ENCODE measurements around the gene EXTL1.

The EXTL1 gene

DNA sequence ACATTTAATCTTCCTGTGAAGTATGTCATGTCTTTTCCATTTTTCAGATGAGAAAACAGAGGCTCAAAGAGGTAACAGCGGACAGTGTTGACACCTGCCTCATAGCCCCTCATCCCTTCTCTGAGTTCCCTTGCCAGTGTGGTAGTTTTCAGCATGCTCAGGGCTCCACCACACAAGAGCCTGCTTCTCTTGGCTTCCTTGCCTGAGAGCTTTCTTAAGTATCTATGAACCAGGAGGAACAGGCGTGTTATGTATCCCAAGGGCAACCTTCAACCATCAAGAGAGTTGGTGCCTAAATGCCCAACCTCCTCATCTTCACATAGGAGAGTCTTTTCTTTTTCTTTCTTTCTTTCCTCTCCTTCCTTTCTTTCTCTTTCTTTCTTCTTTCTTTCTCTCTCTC lies 17.8 kb upstream of the EXTL1 start:
- H3K9ac ChIP-seq (ENCODE audit: low read length): no peak overlapping the region
- no peak overlapping the region for H3K27ac ChIP-seq (ENCODE audit: low read depth, low read length)
- H3K4me3 ChIP-seq (ENCODE audit: low read length): no peak overlapping the region
- H3K36me3 ChIP-seq (ENCODE audit: control insufficient read depth, insufficient read depth, low read length): no peaks in the 10 kb centered on the region
- H3K27me3 ChIP-seq (ENCODE audit: control insufficient read depth, insufficient read depth, low read length): no peaks in the 10 kb centered on the region
- H3K4me1 ChIP-seq (ENCODE audit: control insufficient read depth, insufficient read depth, low read length): no peaks in the 10 kb centered on the region

GRCh38 chr1:26005434-26006105 lies 16.0 kb upstream of the EXTL1 start:
- H3K4me3 ChIP-seq (ENCODE audit: low read length): no peak overlapping the region
- no peak overlapping the region for H3K27ac ChIP-seq (ENCODE audit: low read depth, low read length)
- H3K27me3 ChIP-seq (ENCODE audit: control insufficient read depth, insufficient read depth, low read length): no peaks in the 10 kb centered on the region

DNA sequence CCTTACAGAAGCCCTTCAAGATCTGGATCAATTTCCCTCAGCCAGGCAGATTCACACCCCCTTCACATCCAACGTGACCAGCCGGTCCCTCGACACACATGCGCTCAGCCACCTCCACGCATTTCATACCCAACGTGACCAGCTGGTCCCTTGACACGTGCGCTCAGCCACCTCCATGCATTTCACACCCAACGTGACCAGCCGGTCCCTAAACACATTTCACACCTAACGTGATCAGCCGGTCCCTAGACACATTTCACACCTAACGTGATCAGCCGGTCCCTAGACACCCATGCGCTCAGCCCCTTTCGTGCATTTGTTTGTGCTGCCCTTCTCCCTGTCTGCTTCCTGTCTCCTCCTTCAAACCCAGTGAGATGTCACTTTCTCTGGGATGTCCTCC lies 14.9 kb upstream of the EXTL1 start:
- H3K9ac ChIP-seq (ENCODE audit: low read length): no peak overlapping the region
- no peaks in the 10 kb centered on the region for H3K27me3 ChIP-seq (ENCODE audit: control insufficient read depth, insufficient read depth, low read length)
- no peaks in the 10 kb centered on the region for H3K4me1 ChIP-seq (ENCODE audit: control insufficient read depth, insufficient read depth, low read length)
- no peak overlapping the region for H3K27ac ChIP-seq (ENCODE audit: low read depth, low read length)
- H3K36me3 ChIP-seq (ENCODE audit: control insufficient read depth, insufficient read depth, low read length): no peaks in the 10 kb centered on the region
- H3K4me3 ChIP-seq (ENCODE audit: low read length): no peak overlapping the region

More at GRCh38 chr1:26005434-26006105, 16.0 kb upstream of the EXTL1 start:
- Histone ChIP-seq H3K36me3 (ENCODE audit: control insufficient read depth, insufficient read depth, low read length) (no peaks in the 10 kb centered on the region), H3K9ac (ENCODE audit: low read length) (no peak overlapping the region), H3K4me1 (ENCODE audit: control insufficient read depth, insufficient read depth, low read length) (no peaks in the 10 kb centered on the region)

DNA sequence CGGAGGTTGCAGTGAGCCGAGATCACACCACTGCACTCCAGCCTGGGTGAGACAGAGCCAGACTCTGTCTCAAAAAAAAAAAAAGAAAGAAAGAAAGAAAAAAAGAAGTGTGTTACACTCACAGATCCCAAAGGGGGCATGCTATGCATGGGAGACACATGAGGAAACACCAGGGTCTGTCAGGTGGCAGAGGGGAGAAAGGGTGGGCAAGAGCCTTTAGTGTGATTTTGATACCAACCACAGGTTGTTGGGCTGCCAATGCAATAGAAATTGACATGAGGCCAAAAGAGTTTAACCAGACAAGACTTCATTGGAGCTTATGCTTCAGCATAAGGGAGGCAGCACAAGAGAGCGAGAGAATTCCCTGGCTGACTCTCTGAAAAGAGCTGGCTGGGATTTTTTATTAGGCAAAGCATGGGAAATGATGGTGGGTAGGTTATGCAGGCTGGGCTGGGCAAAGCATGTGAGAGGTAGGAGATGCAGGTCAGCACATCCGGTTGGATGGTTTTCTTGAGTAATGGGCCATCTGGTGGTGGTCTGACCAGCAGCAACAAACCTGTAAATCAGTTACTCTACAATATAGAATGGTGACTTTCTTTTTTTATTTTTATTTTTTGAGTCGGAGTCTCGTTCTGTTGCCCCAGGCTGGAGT lies 11.7 kb upstream of the EXTL1 start:
- H3K27ac ChIP-seq (ENCODE audit: low read depth, low read length): no peak overlapping the region
- no peak overlapping the region for H3K9ac ChIP-seq (ENCODE audit: low read length)
- H3K27me3 ChIP-seq (ENCODE audit: control insufficient read depth, insufficient read depth, low read length): no peaks in the 10 kb centered on the region
- H3K4me1 ChIP-seq (ENCODE audit: control insufficient read depth, insufficient read depth, low read length): no peaks in the 10 kb centered on the region
- H3K36me3 ChIP-seq (ENCODE audit: control insufficient read depth, insufficient read depth, low read length): no peaks in the 10 kb centered on the region
- H3K4me3 ChIP-seq (ENCODE audit: low read length): no peak overlapping the region

GRCh38 chr1:26010825-26011224 lies 10.8 kb upstream of the EXTL1 start:
- no peak overlapping the region for H3K9ac ChIP-seq (ENCODE audit: low read length)
- H3K4me3 ChIP-seq (ENCODE audit: low read length): no peak overlapping the region
- H3K27me3 ChIP-seq (ENCODE audit: control insufficient read depth, insufficient read depth, low read length): no peaks in the 10 kb centered on the region
- H3K4me1 ChIP-seq (ENCODE audit: control insufficient read depth, insufficient read depth, low read length): no peaks in the 10 kb centered on the region
- no peaks in the 10 kb centered on the region for H3K36me3 ChIP-seq (ENCODE audit: control insufficient read depth, insufficient read depth, low read length)
- H3K27ac ChIP-seq (ENCODE audit: low read depth, low read length): no peak overlapping the region

DNA sequence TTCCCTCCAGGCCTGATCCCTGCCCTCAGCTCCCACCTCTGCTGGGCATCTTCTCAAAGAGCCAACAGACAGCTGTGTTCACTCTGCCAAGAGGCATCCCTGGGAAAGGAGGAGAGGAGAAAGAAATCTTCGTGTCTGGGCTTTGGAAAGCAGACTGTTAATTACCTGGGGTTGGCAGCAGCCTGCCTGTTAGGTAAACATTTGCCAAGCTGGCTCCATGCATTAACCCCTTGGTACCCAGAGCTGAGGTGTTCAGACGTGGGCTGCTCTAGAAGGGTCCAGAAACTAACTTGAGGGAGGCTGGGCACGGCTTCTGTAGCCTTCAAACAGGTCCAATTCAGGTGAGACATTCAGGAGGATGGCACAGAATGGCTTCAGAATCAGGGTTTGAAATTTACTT lies 8.7 kb upstream of the EXTL1 start:
- no peaks in the 10 kb centered on the region for H3K4me1 ChIP-seq (ENCODE audit: control insufficient read depth, insufficient read depth, low read length)
- no peaks in the 10 kb centered on the region for H3K36me3 ChIP-seq (ENCODE audit: control insufficient read depth, insufficient read depth, low read length)

DNA sequence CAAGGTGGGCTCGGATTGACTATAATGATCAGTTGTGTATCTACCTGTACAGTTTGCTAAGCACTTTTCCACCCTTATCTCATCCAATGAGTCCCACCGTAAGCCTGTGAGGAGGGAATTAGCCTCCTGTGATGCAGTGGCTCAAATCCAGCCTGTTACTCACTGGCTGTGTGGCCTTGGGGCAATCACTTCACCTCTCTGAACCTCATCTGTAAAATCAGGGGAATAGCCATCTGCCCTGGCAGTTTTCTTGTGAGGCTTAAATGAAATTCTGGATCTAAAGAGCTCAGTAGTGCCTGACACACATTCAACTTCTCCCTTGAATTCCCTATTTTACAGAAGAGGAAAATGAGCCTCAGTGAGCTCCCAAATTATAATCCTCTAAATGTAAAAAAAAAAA lies 7.4 kb upstream of the EXTL1 start:
- Histone ChIP-seq H3K27me3 (ENCODE audit: control insufficient read depth, insufficient read depth, low read length) (no peaks in the 10 kb centered on the region), H3K4me1 (ENCODE audit: control insufficient read depth, insufficient read depth, low read length) (no peaks in the 10 kb centered on the region), H3K9ac (ENCODE audit: low read length) (no peak overlapping the region), H3K36me3 (ENCODE audit: control insufficient read depth, insufficient read depth, low read length) (no peaks in the 10 kb centered on the region), H3K27ac (ENCODE audit: low read depth, low read length) (no peak overlapping the region), H3K4me3 (ENCODE audit: low read length) (no peak overlapping the region)

More for the DNA sequence above, 8.7 kb upstream of the EXTL1 start:
- Histone ChIP-seq H3K27ac (ENCODE audit: low read depth, low read length) (no peak overlapping the region), H3K9ac (ENCODE audit: low read length) (no peak overlapping the region), H3K27me3 (ENCODE audit: control insufficient read depth, insufficient read depth, low read length) (no peaks in the 10 kb centered on the region), H3K4me3 (ENCODE audit: low read length) (no peak overlapping the region)

DNA sequence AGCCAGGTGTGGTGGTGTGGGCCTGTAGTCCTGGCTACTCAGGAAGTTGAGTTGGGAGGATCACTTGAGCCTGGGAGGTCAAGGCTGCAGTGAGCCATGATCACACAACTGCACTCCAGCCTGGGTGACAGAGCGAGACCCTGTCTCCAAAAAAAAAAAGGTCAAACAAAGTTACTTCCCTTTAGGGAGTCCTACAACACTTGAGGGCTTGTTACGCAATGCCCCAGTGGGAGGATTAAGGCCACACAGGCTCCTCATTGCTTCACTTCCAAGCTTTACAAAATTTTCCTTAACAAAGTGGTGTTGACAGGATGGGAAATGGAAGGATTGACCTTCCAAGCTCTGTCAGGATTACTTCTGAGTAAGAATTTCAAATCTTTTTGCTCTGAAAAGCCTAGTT lies 6.2 kb upstream of the EXTL1 start:
- H3K27ac ChIP-seq (ENCODE audit: low read depth, low read length): no peak overlapping the region
- H3K4me1 ChIP-seq (ENCODE audit: control insufficient read depth, insufficient read depth, low read length): no peaks in the 10 kb centered on the region
- no peaks in the 10 kb centered on the region for H3K36me3 ChIP-seq (ENCODE audit: control insufficient read depth, insufficient read depth, low read length)
- H3K4me3 ChIP-seq (ENCODE audit: low read length): no peak overlapping the region
- H3K27me3 ChIP-seq (ENCODE audit: control insufficient read depth, insufficient read depth, low read length): no peaks in the 10 kb centered on the region
- no peak overlapping the region for H3K9ac ChIP-seq (ENCODE audit: low read length)

DNA sequence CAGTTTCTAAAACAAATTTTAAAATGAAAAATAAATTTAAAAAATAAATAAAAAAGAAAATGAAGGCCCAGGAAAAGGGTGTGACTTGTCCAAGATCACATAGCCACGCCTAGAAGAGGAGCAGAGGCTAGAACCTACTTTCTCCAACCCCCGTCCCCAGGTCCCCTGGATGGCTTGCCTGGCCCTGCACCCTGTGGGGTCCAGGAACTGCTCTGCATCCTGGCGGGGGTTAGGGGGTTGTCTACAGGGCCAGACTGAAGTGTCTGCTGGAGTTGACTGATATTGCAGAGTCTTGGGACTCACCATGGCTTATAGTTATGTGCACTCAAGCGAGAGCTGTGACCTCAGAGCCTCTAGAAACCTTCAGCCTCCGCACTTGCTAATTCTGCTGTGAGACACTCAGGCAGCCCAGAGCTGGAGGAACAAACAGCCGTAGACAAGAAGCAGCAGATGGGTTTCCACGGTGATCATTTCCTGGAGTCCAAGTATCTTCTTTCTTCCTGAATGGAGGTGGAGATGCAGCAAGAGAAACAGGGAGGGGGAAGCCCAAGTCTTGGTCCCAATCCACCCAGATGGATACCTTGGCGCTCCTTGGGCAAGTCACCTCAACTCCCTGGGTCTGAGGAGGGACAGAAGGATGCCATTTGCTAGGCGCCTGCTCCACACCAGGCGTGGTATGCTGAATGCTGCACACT lies 5.2 kb upstream of the EXTL1 start:
- Histone ChIP-seq H3K9ac (ENCODE audit: low read length) (no peak overlapping the region), H3K27me3 (ENCODE audit: control insufficient read depth, insufficient read depth, low read length) (no peaks in the 10 kb centered on the region), H3K27ac (ENCODE audit: low read depth, low read length) (no peak overlapping the region), H3K36me3 (ENCODE audit: control insufficient read depth, insufficient read depth, low read length) (no peaks in the 10 kb centered on the region), H3K4me3 (ENCODE audit: low read length) (no peak overlapping the region), H3K4me1 (ENCODE audit: control insufficient read depth, insufficient read depth, low read length) (no peaks in the 10 kb centered on the region)

- no peaks in the 10 kb centered on the region for H3K36me3 ChIP-seq (ENCODE audit: control insufficient read depth, insufficient read depth, low read length)
- no peak overlapping the region for H3K9ac ChIP-seq (ENCODE audit: low read length)
- no peak overlapping the region for H3K27ac ChIP-seq (ENCODE audit: low read depth, low read length)
- no peaks in the 10 kb centered on the region for H3K27me3 ChIP-seq (ENCODE audit: control insufficient read depth, insufficient read depth, low read length)
- no peak overlapping the region for H3K4me3 ChIP-seq (ENCODE audit: low read length)
- H3K4me1 ChIP-seq (ENCODE audit: control insufficient read depth, insufficient read depth, low read length): no peaks in the 10 kb centered on the region
These were observed 4.5 kb upstream of the EXTL1 start for GRCh38 chr1:26016953-26017545.

DNA sequence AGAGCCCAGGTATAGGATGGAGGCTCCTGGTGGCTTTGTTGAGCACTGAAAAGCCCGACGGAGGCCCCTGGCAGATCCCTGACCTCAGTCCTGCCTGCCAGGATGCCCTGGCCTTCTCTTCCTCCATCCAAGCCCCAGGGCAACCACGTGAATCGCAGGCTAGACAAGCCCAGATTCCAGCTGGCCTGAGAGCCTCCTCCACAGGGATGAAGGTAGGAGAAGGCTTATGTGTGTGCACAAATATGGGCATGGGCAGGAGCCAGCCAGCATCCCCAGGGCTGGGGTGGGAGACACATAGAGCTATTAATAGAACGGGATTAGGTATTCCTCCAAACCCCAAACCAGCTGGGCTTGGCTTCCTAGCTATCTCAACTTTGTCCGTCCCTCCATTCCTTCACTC lies 4.0 kb upstream of the EXTL1 start:
- Histone ChIP-seq H3K4me3 (ENCODE audit: low read length) (no peak overlapping the region), H3K4me1 (ENCODE audit: control insufficient read depth, insufficient read depth, low read length) (no peaks in the 10 kb centered on the region), H3K36me3 (ENCODE audit: control insufficient read depth, insufficient read depth, low read length) (no peaks in the 10 kb centered on the region), H3K27me3 (ENCODE audit: control insufficient read depth, insufficient read depth, low read length) (no peaks in the 10 kb centered on the region), H3K27ac (ENCODE audit: low read depth, low read length) (no peak overlapping the region), H3K9ac (ENCODE audit: low read length) (no peak overlapping the region)

GRCh38 chr1:26019641-26020315 lies 1.8 kb upstream of the EXTL1 start:
- Histone ChIP-seq H3K27me3 (ENCODE audit: control insufficient read depth, insufficient read depth, low read length) (no peaks in the 10 kb centered on the region), H3K4me3 (ENCODE audit: low read length) (no peak overlapping the region), H3K36me3 (ENCODE audit: control insufficient read depth, insufficient read depth, low read length) (no peaks in the 10 kb centered on the region), H3K4me1 (ENCODE audit: control insufficient read depth, insufficient read depth, low read length) (no peaks in the 10 kb centered on the region), H3K27ac (ENCODE audit: low read depth, low read length) (no peak overlapping the region), H3K9ac (ENCODE audit: low read length) (no peak overlapping the region)
